IMR-90 (cell line): ENCODE measurements around the gene NIT1. TPM values are rescaled to one million over a fixed set of nuclear protein-coding genes. Genes with fewer than 3 reads are reported as not detected.

Experiments
- ATAC-seq: fragments of 200-7000 bp; cut with Tn5 transposase; 2 replicates; pipeline ENCODE4 v1.9.1; 2020; ENCODE audit warnings: low read depth, mild to moderate bottlenecking, moderate library complexity
- BruUV-seq: library from RNA; stranded (reverse); fragments of 400-500 nt; replicated peaks from 2 replicates; lab custom pipeline; 2021; lab: Mats Ljungman, UMichigan
- CTCF ChIA-PET: fragments of 300-600 bp; formaldehyde crosslinking; extraction: SDS; loops from one replicate; lab custom pipeline; 2021; ENCODE audit warnings: antibody characterized with exemption; lab: Yijun Ruan, JAX
- POLR2A ChIA-PET: fragments of 300-600 bp; sonication (Branson Sonifier 250); formaldehyde crosslinking; loops from one replicate; lab custom pipeline; 2022; ENCODE audit warnings: antibody characterized with exemption; ENCODE audit not compliant: unreplicated experiment; lab: Charles Lee
- DNase-seq: peaks from one replicate; pipeline ENCODE4 v3.0.0; 2013
- H2AFZ ChIP-seq: replicated peaks from 2 replicates; pipeline ENCODE3; 2013; ENCODE audit warnings: low read length, mild to moderate bottlenecking; ENCODE audit not compliant: poor library complexity
- H2AK5ac ChIP-seq: 2 replicates; pipeline ENCODE4 v1.6.1; 2013; ENCODE audit warnings: low read depth, low read length, inconsistent platforms
- H2AK9ac ChIP-seq: replicated peaks from 2 replicates; pipeline ENCODE3; 2013; ENCODE audit warnings: mild to moderate bottlenecking, low read depth, low read length, moderate library complexity; ENCODE audit not compliant: poor library complexity
- H2BK120ac ChIP-seq: 2 replicates; pipeline ENCODE4 v1.6.1; 2013; ENCODE audit warnings: low read depth, low read length, inconsistent platforms
- H2BK15ac ChIP-seq: 3 replicates; pipeline ENCODE4 v1.6.1; 2013; ENCODE audit warnings: low read depth, low read length, inconsistent platforms
- H2BK20ac ChIP-seq: 2 replicates; pipeline ENCODE4 v1.6.1; 2013; ENCODE audit warnings: low read depth, mild to moderate bottlenecking, inconsistent platforms, low read length, moderate library complexity
- H2BK5ac ChIP-seq: 2 replicates; pipeline ENCODE4 v1.6.1; 2013; ENCODE audit warnings: mild to moderate bottlenecking, low read depth, low read length, inconsistent platforms; ENCODE audit not compliant: poor library complexity, severe bottlenecking
- H3K14ac ChIP-seq: replicated peaks from 2 replicates; pipeline ENCODE4 v1.6.1; 2013; ENCODE audit warnings: low read depth, low read length, inconsistent platforms
- H3K18ac ChIP-seq: 2 replicates; pipeline ENCODE4 v1.6.1; 2013; ENCODE audit warnings: low read depth, low read length, control low read depth
- H3K23ac ChIP-seq: 2 replicates; pipeline ENCODE4 v1.6.1; 2013; ENCODE audit warnings: low read depth, low read length, inconsistent platforms
- H3K27ac ChIP-seq: 2 replicates; pipeline ENCODE4 v1.5.1; 2013; ENCODE audit warnings: mild to moderate bottlenecking, control low read depth, low read length; ENCODE audit not compliant: insufficient read depth
- H3K27me3 ChIP-seq: 2 replicates; pipeline ENCODE4 v1.6.1; 2013; ENCODE audit warnings: low read length; ENCODE audit not compliant: control insufficient read depth, insufficient read depth
- H3K36me3 ChIP-seq: 2 replicates; pipeline ENCODE4 v1.6.1; 2013; ENCODE audit warnings: low read length, mixed read lengths; ENCODE audit not compliant: control insufficient read depth, insufficient read depth
- H3K4ac ChIP-seq: 2 replicates; pipeline ENCODE4 v1.6.1; 2013; ENCODE audit warnings: low read depth, low read length, inconsistent platforms
- H3K4me1 ChIP-seq: 2 replicates; pipeline ENCODE4 v1.6.1; 2013; ENCODE audit warnings: low read length, mixed read lengths; ENCODE audit not compliant: control insufficient read depth, insufficient read depth
- H3K4me2 ChIP-seq: 2 replicates; pipeline ENCODE4 v1.6.1; 2013; ENCODE audit warnings: low read depth, mild to moderate bottlenecking, control low read depth, low read length, moderate library complexity
- H3K4me3 ChIP-seq: 2 replicates; pipeline ENCODE4 v1.5.1; 2013; ENCODE audit warnings: low read depth, mild to moderate bottlenecking, control low read depth, low read length, moderate library complexity; ENCODE audit not compliant: insufficient read depth
- H3K56ac ChIP-seq: 2 replicates; pipeline ENCODE4 v1.6.1; 2013; ENCODE audit warnings: low read length, inconsistent platforms; ENCODE audit not compliant: insufficient read depth; ENCODE audit errors: extremely low read depth
- H3K79me1 ChIP-seq, 2 experiments: 2 replicates each; pipeline ENCODE4 v1.6.1; 2013; ENCODE audit warnings: low read length in 2 of 2, inconsistent platforms in 1 of 2, low read depth in 1 of 2
- H3K9ac ChIP-seq: 2 replicates; pipeline ENCODE4 v1.6.1; 2013; ENCODE audit warnings: low read depth, low read length, control low read depth
- H3K9me1 ChIP-seq: 2 replicates; pipeline ENCODE4 v1.6.1; 2013; ENCODE audit warnings: low read length, inconsistent platforms; ENCODE audit not compliant: insufficient read depth
- H3K9me3 ChIP-seq: 2 replicates; pipeline ENCODE4 v1.6.1; 2013; ENCODE audit warnings: low read length; ENCODE audit not compliant: control insufficient read depth, insufficient read depth
- H4K20me1 ChIP-seq: 2 replicates; pipeline ENCODE4 v1.6.1; 2013; ENCODE audit warnings: low read length, inconsistent platforms; ENCODE audit not compliant: insufficient read depth
- H4K5ac ChIP-seq: 2 replicates; pipeline ENCODE4 v1.6.1; 2013; ENCODE audit warnings: mild to moderate bottlenecking, low read depth, low read length, control low read depth
- H4K8ac ChIP-seq, 2 experiments: 2 replicates each; pipeline ENCODE4 v1.6.1; 2013; ENCODE audit warnings: low read depth in 2 of 2, low read length in 2 of 2, control low read depth in 1 of 2, inconsistent platforms in 1 of 2
- H4K91ac ChIP-seq: 2 replicates; pipeline ENCODE4 v1.6.1; 2013; ENCODE audit warnings: low read depth, low read length, inconsistent platforms; ENCODE audit not compliant: insufficient read depth
- RAD21 ChIP-seq: IDR thresholded peaks from 2 replicates; pipeline ENCODE4 v1.6.1; 2012; ENCODE audit warnings: low read length, improper control_type of control experiment
- WGBS, 2 experiments: methylation state at CpG; one replicate each; pipeline versions ENCODE4 v1.1.5 to v1.1.7; 2013; ENCODE audit warnings: missing lambda C conversion rate in 2 of 2; ENCODE audit not compliant: insufficient read length in 1 of 2; ENCODE audit errors: extremely low coverage in 2 of 2; 5-methylcytosine and 5-hydroxymethylcytosine counted together
- dilution Hi-C: fragments of 300-500 bp; cut with HindIII; formaldehyde crosslinking; loops from one replicate; pipeline ENCODE4 v1.14.3; 2018; ENCODE audit warnings: low sequenced_read_pairs; ENCODE audit not compliant: unreplicated experiment
- in situ Hi-C: fragments of 300-500 bp; cut with MboI; formaldehyde crosslinking; loops from 3 replicates; pipeline ENCODE4 v1.14.3; 2019; ENCODE audit warnings: low sequenced_read_pairs, inconsistent platforms, mixed read lengths
- intact Hi-C: fragments of 100-400 bp; cut with micrococcal nuclease; formaldehyde crosslinking; loops from 2 replicates; pipeline ENCODE4 v1.10.0; 2022
- polyA plus RNA-seq, 3 experiments: library from polyadenylated mRNA; depleted of rRNA; stranded (reverse); fragments of >200 nt; gene quantifications; 2 replicates each; pipeline ENCODE4 v1.2.3, GENCODE V29; 2012; ENCODE audit warnings: low replicate concordance in 1 of 3
- total RNA-seq: library from RNA; depleted of rRNA; stranded (reverse); fragments of >200 nt; gene quantifications from 2 replicates; pipeline ENCODE4 v1.2.3, GENCODE V29; 2012

NIT1 gene
- total and polyA plus RNA-seq, 2 of the 4 experiments (the other 2 are of a cell fraction): 22.8 to 33.6 TPM

DNA sequence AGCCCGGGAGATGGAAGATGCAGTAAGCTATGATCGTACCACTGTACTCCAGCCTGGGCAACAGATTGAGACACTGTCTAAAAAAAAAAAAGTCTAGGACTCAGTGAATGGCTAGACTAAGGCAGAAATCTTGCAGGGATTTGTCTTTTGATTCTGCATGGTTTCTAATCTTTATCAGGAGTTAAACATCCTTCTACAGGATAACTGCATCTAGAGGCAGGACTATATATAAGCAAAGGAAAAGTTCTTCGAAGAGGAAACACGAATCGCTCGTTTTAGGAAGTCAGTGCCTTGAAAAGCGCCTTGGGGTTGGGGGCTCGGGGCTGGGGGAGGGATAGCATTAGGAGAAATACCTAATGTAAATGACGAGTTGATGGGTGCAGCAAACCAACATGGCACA is 35.3 kb downstream of the NIT1 start:
- dilution Hi-C loops (no loop called here), in situ Hi-C loops (no loop called here), intact Hi-C loops (no loop called here)
- peak overlapping the region; percentile 33; the same call in 1 of the 2 replicates for H4K91ac ChIP-seq
- peak overlapping the region; percentile 76 for H3K4me3 ChIP-seq
- no peak for DNase-seq
- H2BK5ac ChIP-seq: peak overlapping the region; percentile 97
- no peak for TF ChIP-seq RAD21
- H4K20me1 ChIP-seq: no peaks in the 10 kb centered on the region
- H2AK5ac ChIP-seq: peak overlapping the region; percentile 43; the same call in 1 of the 2 replicates
- H3K4me1 ChIP-seq: no peaks in the 10 kb centered on the region
- 0 out of 2 replicates have a peak overlapping the region, but pooled peaks have one; percentile 52 for H3K23ac ChIP-seq
- H3K14ac ChIP-seq: peak overlapping the region; percentile 100; the same call in 1 of the 2 replicates
- no peak overlapping the region for H2BK120ac ChIP-seq
- no CpG with 5 or more reads among the region's 9 CpGs for WGBS, 2 experiments
- ChIA-PET POLR2A (interaction anchor here (0.6 to 1.3 kb wide), 2 partner anchors 12 to 73 kb away, joined by 3 to 5 read pairs; partner anchors contain the start of gene TOMM40L), CTCF (interaction anchor here (0.7 kb wide), 1 partner anchor 1858 kb away, joined by 3 read pairs; no protein-coding TSS in a partner anchor)
- H3K79me1 ChIP-seq: peaks cover 10 to 21% of the 10 kb centered on the region in 2 experiments; a peak in 3 of 4 replicates
- H2BK15ac ChIP-seq: no peak overlapping the region
- no peaks in the 10 kb centered on the region for H3K27me3 ChIP-seq
- peak overlapping the region; percentile 99; the same call in 1 of the 2 replicates for H3K9ac ChIP-seq
- H3K4me2 ChIP-seq: peak overlapping the region; percentile 90; the same call in 1 of the 2 replicates
- H2AFZ ChIP-seq: no peak overlapping the region
- H2AK9ac ChIP-seq: no peak overlapping the region
- H3K56ac ChIP-seq: 0 out of 2 replicates have a peak overlapping the region, but pooled peaks have one; percentile 24
- peaks cover 8% of the 10 kb centered on the region for H3K36me3 ChIP-seq
- no peak overlapping the region for H3K27ac ChIP-seq
- no TSS peak for BruUV-seq
- H3K9me3 ChIP-seq: no peaks in the 10 kb centered on the region
- H2BK20ac ChIP-seq: no peak overlapping the region
- peak; percentile 30; the same call in 1 of the 2 replicates for ATAC-seq
- H4K8ac ChIP-seq: peak overlapping the region; percentile 63 to 100
- peaks cover 9% of the 10 kb centered on the region for H3K9me1 ChIP-seq
- H3K18ac ChIP-seq: no peak overlapping the region
- H4K5ac ChIP-seq: peak overlapping the region; percentile 26
- peak overlapping the region; percentile 67 for H3K4ac ChIP-seq
